Measurements from ENCODE around the gene COPZ1. TPM values are rescaled to one million over a fixed set of nuclear protein-coding genes. Genes with fewer than 3 reads are reported as not detected.

COPZ1 gene
- total and polyA plus RNA-seq, 9 of the 15 experiments (the other 6 are each of a cell fraction or from before 2014, with no cell fraction given) = 137 to 487 (median 233) TPM

DNA sequence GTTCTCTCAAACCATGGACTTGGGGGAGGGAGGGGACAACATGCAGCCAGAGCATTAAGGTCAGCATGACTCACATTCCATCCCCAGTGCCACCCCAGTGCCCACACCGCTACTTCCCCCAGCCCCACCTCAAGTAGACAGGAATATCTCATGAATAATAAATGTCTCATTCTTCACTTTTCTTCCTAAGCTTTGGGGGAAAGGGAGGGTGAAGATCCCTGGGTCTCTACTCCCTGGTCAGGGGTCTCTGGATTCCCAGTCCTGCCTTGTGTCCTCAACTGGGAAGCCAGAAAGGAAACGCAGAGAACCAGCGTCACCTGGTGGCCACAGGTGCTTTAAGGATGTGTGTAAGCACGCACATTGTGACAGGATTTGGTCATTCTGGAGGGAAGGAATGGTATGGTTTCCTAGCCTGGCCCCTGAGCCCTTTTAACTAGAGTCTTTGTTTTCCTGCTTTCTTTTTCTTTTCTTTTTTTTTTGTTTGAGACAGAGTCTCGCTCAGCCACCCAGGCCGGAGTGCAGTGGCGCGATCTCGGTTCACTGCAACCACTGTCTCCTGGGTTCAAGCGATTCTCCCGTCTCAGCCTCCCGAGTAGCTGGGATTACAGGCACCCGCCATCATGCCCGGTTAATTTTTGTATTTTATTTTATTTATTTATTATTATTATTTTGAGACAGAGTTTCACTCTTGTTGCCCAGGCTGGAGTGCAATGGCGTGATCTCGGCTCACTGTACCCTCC lies 36.0 kb downstream of the COPZ1 start (continued):
- TF ChIP-seq, protein P1, sequence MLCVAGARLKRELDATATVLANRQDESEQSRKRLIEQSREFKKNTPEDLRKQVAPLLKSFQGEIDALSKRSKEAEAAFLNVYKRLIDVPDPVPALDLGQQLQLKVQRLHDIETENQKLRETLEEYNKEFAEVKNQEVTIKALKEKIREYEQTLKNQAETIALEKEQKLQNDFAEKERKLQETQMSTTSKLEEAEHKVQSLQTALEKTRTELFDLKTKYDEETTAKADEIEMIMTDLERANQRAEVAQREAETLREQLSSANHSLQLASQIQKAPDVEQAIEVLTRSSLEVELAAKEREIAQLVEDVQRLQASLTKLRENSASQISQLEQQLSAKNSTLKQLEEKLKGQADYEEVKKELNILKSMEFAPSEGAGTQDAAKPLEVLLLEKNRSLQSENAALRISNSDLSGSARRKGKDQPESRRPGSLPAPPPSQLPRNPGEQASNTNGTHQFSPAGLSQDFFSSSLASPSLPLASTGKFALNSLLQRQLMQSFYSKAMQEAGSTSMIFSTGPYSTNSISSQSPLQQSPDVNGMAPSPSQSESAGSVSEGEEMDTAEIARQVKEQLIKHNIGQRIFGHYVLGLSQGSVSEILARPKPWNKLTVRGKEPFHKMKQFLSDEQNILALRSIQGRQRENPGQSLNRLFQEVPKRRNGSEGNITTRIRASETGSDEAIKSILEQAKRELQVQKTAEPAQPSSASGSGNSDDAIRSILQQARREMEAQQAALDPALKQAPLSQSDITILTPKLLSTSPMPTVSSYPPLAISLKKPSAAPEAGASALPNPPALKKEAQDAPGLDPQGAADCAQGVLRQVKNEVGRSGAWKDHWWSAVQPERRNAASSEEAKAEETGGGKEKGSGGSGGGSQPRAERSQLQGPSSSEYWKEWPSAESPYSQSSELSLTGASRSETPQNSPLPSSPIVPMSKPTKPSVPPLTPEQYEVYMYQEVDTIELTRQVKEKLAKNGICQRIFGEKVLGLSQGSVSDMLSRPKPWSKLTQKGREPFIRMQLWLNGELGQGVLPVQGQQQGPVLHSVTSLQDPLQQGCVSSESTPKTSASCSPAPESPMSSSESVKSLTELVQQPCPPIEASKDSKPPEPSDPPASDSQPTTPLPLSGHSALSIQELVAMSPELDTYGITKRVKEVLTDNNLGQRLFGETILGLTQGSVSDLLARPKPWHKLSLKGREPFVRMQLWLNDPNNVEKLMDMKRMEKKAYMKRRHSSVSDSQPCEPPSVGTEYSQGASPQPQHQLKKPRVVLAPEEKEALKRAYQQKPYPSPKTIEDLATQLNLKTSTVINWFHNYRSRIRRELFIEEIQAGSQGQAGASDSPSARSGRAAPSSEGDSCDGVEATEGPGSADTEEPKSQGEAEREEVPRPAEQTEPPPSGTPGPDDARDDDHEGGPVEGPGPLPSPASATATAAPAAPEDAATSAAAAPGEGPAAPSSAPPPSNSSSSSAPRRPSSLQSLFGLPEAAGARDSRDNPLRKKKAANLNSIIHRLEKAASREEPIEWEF (CRISPR knock-in tag; IDR thresholded peaks at IDR 0.05) = no peak
- TF ChIP-seq, protein P2, sequence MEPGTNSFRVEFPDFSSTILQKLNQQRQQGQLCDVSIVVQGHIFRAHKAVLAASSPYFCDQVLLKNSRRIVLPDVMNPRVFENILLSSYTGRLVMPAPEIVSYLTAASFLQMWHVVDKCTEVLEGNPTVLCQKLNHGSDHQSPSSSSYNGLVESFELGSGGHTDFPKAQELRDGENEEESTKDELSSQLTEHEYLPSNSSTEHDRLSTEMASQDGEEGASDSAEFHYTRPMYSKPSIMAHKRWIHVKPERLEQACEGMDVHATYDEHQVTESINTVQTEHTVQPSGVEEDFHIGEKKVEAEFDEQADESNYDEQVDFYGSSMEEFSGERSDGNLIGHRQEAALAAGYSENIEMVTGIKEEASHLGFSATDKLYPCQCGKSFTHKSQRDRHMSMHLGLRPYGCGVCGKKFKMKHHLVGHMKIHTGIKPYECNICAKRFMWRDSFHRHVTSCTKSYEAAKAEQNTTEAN (CRISPR knock-in tag; IDR thresholded peaks at IDR 0.05) = 0 out of 2 replicates have a peak, but pooled peaks have one; percentile 31
- TF ChIP-seq, protein P3, sequence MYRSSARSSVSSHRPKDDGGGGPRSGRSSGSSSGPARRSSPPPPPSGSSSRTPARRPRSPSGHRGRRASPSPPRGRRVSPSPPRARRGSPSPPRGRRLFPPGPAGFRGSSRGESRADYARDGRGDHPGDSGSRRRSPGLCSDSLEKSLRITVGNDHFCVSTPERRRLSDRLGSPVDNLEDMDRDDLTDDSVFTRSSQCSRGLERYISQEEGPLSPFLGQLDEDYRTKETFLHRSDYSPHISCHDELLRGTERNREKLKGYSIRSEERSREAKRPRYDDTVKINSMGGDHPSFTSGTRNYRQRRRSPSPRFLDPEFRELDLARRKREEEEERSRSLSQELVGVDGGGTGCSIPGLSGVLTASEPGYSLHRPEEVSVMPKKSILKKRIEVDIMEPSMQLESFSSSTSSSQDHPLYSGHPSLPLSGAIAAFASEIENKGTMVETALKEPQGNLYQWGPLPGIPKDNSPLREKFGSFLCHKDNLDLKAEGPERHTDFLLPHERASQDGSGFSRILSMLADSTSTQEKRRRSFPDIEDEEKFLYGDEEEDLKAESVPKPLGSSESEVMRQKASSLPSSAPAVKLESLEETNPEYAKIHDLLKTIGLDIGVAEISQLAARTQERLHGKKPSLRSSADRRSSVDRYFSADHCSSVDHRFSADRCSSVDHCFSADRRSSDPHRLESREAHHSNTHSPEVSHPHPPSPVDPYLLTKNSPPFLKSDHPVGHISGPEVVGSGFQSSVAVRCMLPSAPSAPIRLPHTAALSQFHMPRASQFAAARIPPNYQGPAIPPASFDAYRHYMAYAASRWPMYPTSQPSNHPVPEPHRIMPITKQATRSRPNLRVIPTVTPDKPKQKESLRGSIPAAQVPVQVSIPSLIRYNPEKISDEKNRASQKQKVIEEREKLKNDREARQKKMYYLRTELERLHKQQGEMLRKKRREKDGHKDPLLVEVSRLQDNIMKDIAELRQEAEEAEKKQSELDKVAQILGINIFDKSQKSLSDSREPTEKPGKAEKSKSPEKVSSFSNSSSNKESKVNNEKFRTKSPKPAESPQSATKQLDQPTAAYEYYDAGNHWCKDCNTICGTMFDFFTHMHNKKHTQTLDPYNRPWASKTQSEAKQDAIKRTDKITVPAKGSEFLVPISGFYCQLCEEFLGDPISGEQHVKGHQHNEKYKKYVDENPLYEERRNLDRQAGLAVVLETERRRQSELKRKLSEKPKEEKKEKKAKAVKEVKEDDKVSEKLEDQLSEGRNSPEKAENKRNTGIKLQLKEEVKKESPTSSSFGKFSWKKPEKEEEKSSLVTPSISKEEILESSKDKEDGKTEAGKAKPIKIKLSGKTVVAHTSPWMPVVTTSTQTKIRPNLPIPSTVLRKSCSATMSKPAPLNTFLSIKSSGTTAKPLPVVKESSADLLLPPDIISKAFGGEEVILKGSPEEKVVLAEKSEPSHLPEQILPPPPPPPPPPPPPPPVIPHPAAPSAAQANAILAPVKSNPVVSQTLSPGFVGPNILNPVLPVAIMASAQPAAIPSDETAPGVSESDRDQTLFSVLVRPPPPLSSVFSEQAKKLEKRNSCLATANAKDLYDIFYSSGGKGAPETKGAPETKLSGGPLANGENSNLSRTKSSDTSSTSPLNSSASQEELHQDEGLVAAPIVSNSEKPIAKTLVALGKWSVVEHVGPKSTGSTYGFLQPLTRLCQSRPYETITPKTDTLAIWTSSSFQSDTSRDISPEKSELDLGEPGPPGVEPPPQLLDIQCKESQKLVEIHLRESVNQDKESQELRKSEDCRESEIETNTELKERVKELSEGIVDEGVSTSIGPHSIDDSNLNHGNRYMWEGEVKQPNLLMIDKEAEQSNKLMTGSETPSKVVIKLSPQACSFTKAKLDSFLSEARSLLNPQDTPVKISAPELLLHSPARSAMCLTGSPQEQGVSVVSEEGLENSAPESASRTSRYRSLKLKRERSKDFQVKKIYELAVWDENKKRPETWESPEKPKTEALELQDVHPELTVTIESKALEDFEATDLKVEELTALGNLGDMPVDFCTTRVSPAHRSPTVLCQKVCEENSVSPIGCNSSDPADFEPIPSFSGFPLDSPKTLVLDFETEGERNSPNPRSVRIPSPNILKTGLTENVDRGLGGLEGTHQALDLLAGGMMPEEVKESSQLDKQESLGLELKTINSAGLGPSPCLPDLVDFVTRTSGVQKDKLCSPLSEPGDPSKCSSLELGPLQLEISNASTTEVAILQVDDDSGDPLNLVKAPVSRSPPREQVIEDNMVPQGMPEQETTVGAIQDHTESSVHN (IDR thresholded peaks at IDR 0.05; ENCODE audit: borderline replicate concordance in 1 of 2, low read depth in 1 of 2) = no peak
- TF ChIP-seq ETV5 (CRISPR knock-in tag; IDR thresholded peaks at IDR 0.05; ENCODE audit: low read depth) (no peak), HDGF (IDR thresholded peaks at IDR 0.05) (no peak; the same call in 1 of the 2 replicates), PHF8 (IDR thresholded peaks at IDR 0.05; ENCODE audit: borderline replicate concordance, low read length) (no peak)
- TF ChIP-seq, protein P4, sequence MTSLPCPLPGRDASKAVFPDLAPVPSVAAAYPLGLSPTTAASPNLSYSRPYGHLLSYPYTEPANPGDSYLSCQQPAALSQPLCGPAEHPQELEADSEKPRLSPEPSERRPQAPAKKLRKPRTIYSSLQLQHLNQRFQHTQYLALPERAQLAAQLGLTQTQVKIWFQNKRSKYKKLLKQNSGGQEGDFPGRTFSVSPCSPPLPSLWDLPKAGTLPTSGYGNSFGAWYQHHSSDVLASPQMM (CRISPR knock-in tag; IDR thresholded peaks at IDR 0.05) = no peak
